ENCODE data around the gene SLC8B1.

GRCh38 chr12:113320401-113320800, 14.5 kb downstream of the SLC8B1 start:
- TF ChIP-seq POLR2A (IDR thresholded peaks at IDR 0.05), result no peak
- TF ChIP-seq CTCF (IDR thresholded peaks at IDR 0.05), result no peak
